HG02759 (cell line): ENCODE data around the gene NKX2-3.
A peak's percentile ranks its signal among the peaks of the same experiment; 100 is the strongest.

Experiments used
- ATAC-seq: cut with Tn5 transposase; IDR thresholded peaks from one replicate; pipeline ENCODE4 v1.9.1; 2021; ENCODE audit warnings: mild to moderate bottlenecking, moderate library complexity; ENCODE audit not compliant: unreplicated experiment

NKX2-3 gene

DNA sequence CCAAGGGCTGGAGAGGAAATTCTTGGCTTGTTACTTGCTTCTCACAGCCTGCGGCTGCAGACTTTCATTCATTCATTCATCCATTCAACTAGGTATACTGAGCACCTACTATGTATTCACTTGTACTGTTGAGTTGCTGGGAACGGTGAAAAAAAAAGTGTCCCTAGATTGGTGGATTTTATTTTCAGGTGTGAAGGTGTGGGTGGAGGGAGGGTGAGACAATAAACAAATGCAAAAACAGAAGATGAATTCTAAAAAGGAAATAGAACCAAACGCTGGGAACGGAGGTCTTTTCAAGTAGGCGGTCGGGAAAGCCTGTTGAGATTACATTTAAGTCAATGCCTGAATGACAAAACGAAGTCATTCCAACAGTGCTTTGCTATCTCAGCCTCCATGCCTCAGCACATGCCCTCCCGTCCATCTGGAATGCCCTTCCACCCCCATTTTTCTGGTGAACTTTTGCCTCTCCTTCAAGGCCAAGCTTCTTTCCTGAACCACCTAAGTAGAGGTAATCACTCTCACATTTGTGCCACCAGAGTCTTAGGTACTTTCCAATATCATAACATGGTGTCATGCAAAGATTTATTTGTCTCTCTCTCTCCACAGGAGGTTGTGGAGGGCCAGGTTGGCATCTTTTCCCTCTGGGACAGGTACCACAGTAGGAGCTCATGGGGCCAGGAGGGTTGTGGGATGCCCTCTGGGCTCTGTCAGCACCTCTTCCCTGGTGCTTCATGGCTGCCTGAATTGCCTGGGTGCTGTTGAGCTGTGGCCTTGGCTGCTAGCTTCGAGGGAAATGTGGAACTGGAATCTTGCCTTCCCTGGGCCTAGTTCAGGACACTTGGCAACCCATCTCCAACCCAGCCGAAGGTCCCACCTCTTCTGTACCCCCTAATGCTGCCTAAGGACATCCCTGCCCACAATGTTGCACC lies 5.5 kb downstream of the NKX2-3 start:
- no peak for ATAC-seq

DNA sequence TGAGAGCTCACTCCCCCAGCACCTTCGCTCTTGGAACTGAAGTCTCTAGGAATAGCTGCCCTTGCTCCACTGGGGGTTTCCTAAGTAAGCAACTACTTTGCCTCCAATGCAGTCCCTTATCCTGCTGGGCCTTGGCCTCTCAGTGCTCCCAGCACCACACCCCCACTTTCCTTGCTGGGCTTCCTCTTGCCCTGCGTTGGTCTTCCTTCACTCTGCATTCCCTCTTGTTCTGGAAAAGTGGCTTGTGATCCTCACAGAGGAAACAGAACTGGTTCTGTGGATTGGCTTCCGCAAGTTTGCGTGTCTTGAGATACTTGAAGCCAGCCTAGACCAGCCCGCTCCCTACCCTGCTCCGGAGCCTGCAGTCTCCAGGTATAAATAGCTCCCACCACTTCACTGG lies 6.4 kb downstream of the NKX2-3 start:
- ATAC-seq = no peak

DNA sequence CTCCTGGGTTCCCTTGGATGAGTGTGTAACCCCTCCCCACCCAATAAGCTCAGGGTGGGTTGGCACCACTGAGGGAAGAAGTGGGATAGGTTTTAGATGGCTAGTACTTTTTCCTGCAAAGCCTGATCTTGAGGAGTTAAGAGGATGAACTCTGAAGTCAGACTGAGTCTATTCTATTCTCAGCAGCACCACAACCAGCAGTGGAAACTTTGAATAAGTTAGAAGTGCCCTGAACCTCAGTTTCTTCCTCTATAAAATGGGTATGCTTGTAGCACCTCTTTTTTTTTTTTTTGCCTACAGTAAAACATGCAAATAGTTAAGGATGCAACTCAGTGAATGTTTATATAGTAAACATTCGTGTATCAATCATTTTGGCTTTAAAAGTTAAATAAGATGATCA lies 7.1 kb downstream of the NKX2-3 start:
- ATAC-seq = no peak

DNA sequence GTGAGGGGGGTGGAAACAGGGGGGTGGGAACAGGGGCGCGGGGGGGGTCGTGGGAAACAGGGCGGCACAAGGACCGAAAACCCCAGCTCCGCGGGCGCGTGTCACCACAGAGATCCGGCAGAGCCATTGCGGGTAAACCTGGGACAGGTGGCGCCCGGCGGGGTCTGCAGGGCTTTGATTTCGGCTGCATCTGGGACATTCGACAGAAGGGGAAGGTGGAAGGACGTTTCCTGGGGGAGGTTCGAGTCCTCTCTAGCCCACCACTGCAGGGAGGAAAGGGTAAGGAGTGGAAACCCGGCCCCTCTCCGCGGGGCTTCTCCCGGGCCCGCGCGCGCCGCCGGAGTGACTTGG lies 7.5 kb downstream of the NKX2-3 start:
- no peak for ATAC-seq

DNA sequence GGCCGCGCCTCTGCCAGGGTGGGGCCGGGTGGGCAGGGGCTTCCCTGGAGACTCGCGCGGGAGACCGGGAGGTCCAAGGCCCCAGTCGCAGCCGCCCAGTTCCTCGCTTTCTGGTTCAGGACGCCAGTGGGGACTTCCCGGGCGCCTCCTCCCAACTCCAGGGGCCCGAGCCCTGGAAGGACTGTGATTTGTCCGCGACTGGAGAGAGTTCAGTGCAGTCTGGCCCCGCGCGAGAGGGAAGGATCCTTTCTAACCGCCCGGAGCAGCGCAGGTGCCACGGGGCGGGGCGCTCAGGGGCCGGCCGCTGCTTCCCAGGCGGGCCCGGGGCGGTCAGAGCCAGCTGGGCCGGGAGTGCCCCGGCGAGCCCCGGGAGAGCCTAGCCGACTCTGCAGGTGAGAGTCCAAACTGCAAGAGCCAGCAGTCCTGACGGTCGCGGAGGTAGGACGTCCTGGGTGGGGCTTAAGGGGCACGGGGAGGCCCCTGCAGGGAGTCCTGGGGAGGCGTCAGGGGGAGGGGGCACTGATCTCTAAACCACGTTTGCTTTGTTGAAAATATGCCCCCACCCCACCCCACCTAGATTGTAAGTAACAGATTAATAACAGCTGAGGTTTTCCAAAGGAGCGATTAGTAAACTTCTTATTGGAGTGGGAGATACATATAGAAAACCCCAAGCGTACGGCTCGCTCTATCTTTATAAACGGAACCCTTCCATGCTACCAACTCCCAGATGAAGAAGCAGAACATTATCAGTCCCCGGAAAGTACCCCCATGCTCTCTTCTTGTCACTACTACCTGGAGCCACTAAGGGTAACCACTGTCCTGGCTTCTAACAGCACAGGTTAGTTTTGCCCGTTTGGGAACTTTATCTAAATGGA lies 8.2 kb downstream of the NKX2-3 start:
- no peak for ATAC-seq

DNA sequence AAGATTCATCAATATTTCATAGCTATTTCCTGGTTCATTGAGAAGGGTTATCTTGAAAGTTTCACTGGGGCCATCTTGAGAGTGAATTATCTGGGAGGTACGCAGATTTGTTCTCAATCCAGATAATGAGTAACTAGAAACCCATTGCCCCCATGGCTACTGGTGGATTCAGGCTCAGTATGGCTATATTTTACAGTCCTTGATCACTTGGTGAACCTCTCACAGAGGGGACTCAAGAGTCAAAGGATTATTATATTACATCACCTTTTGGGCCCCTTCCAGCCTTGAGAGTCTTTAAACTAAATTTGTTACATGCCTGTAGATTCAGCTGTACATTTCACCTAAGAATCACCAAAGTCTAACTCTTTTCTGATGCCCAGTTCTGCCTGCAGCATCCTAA lies 11.6 kb downstream of the NKX2-3 start:
- ATAC-seq = no peak

DNA sequence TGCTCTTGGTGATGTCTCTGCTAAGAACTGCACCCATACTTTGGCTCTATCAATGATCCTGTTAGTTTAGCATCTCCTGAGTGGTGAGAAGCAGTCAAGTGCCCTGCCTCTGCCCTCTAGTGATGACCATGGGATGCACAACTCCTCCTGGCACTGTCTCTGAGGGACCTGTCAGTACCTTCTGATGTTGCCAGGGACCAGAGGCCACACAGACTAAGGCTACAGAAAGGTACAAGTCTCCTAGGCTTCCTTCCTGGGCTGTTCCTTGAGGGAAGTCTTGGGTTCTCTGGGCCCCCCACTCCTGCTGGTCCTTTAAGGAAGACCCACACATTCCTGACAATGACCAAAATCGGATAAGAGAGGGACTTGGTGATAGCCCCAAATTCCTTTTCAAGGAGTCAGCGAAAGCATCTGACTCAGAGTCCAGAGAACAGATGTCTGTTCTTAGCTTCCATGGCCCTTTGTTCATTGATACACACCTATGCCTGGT lies 15.3 kb downstream of the NKX2-3 start:
- ATAC-seq = no peak

DNA sequence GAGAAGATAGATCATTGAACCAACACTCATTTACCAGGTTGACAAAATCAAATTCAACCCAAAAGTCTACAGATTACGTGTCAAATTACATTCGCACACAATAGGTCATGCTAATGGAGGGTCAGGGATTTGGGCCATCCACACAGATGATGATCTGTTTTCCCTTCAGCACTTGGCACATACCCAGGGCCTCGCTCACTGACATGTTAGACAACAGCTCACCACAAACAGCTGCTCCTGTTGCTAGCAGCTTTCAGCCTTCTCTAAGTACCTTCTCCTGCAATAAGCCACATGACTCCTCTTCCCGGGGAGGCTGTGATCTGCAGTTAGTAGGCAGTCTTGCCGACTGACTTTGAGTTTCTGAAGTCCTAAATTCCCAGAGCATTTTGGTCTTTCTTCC lies 18.4 kb downstream of the NKX2-3 start:
- no peak for ATAC-seq

DNA sequence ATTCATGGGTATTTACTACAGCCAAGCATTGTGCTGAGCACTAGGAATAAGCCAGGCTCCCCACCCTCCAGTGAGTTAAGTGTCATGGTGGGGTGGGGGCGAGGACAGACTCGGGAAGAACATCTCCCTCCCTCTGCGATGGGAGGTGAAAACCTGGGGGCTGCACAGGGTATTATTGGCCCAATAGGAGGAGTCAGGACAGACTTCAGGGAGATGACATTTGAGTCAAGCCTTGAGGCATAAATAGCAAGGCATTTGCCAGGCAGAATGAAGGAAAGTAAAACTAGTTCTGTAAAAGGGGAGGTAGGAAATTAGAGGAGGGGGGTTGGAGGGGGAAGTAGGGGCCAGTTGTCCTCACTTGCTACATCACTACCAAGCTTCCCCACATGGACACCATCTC lies 18.9 kb downstream of the NKX2-3 start:
- no peak for ATAC-seq

DNA sequence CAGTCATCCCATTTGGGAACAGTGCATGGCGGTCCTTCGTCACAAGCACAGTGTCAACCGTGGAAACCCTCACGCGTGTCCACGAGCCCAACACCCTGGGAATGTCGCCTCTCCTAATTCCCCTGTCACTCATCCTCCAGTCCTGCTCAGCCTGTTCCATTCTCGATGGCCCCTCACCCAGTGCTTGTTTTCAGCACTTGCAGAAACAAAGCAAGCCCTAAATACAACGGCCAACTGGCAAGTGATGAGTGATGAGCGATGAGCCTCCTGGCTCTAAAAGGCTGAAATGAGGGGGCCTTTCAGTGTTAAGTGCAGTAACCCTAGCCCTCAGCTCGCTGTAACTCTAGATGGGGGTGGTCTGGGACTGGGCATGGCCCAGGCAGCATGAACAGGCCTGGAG lies 22.6 kb downstream of the NKX2-3 start:
- peak; percentile 13 for ATAC-seq

DNA sequence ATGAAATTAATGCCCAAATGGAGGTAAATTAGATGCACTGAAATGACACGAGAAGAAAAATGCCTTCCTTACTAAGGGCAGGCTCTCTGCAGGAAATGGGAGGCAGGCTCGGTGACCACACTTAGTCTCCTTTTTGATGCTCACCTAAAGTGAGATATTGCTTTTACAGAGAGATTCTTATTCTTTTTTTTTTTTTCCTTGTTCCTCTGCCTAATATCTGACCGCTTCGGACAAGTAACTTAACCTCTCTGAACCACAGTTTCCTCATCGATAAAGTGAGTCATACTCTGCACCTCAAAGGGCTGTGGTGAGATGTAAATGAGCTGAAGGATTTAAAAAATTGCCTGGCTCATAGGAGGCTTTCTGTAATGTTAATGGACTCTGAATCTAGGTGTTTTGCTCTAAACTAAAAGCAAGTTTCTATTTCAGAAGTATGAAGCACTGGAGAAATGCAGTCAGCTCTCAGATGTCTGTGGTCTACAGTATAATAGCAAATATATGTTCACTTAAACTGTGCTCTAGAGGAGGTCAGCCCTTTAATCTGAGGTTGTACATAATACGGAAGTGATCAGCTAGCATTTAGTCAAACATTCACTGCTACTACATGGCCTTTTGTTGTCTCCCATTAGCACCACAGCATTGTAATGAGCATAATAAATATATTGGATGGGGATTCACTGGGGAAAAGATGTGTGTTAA lies 23.2 kb downstream of the NKX2-3 start:
- peak; percentile 86 for ATAC-seq

DNA sequence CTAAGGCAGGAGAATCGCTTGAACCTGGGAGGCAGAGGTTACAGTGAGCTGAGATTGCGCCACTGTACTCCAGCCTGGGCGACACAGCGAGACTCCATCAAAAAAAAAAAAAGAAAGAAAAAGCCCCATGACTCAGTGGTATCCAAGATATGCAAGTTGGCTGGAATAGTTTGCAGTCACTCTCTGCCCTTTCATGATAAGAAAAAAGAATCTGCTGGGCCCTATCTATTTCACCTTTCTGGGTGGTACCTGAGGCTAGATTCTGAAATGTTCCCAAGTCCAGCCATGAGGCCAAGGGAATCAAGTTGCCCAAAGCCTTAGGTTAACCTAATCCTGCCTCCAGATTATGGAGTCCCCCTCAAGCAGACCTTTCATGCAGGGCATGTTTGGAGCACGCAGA lies 24.3 kb downstream of the NKX2-3 start:
- ATAC-seq = no peak

DNA sequence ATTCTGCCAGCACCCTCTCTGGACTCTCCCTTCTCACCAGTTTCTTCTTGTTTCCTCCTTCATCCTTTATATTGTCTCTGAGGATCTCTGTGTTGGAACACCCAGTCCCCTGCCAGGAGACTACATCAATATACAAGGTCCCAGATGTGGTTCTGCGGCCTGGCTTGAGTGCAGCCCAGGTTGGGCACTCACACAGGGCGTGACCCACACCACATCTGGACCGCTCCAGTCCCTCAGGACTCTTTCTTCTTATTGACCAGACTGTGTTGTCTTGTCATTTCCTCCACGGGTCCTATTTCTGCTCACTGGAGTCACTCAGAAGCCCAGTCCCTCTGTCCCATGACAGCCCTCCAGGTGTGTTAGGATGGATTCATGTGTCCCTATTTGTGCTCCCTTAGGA lies 26.0 kb downstream of the NKX2-3 start:
- ATAC-seq = no peak

DNA sequence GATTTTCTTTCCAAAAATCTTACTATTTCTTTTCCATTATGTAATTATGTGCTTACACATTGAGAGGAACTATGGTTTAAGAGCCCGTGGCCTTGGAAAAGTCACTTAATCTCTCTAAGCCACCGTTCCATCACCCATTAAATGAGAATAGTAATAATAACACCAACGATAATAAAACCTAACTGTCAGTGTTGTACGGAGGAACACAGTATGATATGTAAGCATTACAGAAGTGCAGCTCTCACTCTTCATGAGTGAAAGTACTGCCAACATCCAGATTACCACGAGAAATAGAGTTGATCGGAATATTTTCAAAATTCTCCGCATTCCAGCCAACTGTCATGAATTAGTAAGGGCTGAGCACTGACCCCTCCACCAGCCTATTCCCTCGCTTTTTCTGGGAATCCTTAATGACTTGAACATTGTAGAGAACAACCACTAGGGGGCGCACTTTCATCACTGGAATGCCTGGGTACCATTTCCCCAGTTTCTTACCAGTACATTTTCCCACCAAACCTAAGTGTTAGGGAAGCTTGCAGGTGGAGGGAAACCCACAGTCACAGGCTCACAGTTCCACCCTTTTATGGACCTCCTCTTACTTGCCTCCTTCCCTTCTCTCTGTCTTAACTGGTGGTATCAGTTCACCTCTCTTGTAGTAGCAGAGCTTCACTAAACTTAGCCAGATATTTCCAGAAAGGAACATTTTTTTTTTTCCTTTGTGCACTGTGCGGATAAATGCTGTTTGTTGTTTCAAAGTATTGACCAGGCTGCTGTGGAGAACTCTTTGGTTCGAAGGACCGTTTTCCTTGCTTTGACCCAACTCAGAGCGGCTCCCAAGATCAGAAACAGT lies 27.8 kb downstream of the NKX2-3 start:
- ATAC-seq = no peak

DNA sequence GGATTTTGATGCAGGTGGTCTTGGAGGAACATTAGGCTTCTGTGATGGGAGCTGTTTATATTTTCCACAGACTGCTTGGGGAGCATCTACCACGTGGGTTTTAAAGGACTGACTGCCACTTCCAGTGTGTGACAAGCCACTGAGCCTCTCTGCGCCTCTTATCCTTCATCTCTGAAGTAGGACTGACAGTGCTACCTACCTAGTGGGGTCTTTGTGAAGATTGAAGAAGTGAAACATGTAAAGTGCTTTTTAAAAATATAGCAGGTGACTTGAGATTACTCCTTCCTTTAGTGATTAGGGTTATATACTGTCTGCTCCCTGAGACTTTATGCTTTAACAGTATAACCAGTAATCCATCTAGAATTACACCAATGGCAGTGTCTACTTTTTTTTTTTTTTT lies 29.9 kb downstream of the NKX2-3 start:
- no peak for ATAC-seq

DNA sequence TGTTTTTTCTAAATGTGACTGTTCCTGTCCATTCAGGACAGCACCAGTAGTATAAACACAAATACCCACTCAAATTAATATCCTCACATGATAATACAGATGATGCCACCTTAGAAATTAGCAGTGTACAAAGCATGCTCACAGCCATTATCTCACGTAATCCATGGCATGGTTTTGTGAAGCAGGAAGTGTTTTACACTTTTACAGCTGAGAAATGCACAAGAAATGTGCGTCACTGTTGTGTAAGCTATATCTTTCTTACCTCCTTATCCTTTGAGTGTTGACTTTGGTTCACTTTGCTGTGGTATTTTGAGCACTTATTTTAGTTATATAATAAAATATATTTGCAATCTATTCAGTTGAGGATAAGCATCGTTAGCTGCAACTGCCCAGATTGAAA lies 31.6 kb downstream of the NKX2-3 start:
- no peak for ATAC-seq

DNA sequence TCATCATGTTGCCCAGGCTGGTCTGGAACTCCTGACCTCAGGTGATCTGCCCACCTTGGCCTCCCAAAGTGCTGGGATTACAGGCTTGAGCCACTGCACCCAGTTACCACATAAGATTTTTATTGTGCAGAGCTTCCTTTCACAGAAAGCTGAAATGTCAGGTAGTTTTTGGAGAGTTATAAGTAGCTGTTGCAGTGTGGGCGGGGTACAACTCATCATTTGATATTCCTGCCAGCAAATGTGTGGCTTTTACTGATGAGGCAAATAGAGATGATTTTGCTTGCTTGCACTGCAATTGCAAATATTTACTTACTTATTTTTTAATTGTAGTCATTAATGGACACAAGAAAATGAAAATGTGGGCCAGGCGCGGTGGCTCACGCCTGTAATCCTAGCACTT lies 32.4 kb downstream of the NKX2-3 start:
- no peak for ATAC-seq

DNA sequence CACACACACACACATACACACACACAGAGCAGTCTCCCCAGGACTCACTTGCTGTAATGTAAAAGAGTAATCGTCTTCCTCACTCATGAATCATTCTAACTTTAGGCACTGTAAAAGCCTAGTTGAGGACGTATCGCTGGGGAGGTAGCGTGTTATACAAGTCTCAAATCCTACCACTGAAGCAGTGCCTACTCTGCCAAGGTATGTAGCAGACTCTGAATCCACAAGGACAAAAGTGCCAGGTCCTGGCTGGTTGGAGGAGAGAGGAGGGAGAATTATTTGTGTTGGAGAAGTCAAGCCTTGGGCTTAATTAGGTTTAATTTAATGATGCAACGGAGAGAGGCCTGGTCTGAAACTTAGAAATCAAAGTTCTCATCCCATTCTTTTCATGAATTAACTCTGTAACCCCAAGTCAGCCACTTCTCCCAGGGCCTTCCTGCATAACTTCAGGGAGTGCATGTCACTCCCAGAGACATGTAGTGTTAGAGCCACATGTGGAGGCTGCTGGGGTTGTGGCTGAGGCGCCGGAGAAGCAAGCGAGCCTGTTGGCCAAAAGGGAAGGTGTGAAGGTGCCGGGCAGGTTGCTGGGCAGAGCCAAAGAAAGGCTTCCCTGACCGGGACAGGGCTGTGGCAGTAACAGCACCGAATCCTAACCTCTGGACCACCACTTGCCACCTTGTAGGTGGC lies 36.7 kb downstream of the NKX2-3 start:
- ATAC-seq = no peak

DNA sequence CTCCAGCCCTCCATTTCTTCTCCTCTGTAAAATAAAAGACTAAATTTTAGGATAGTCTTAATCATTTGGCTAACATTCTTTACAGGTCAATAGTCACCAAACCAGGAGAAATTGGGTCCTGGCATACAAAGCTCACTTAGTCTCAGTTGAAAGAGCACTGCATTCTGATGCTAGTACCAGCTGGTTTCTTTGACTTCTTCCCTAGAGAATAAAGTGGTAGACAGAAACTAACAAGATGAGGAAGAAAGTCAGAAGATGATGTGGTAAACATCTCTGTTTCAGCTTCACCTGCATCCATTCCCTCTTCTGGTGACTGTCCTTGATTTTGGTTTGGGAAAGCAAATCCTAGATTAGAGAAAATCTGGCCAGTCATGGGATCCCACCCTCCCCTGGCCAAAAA lies 37.2 kb downstream of the NKX2-3 start:
- ATAC-seq = no peak

DNA sequence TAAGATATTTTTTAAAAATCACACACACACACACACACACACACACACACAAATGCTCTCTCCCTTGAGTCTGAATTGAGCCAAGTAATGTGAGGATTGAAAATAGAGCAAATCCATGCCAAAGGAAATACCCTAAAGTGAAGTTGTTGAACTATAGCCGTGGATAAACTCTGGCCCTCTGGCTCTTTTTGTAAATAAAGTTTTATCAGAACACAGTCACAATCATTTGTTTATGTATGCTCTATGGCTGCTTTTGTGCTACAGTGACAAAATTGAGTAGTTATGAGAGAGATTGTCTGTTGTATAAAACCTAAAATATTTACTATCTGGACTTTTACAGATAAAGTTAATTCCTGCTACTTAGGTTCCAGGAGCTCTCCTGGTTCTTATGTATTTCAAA lies 39.1 kb downstream of the NKX2-3 start:
- ATAC-seq = no peak
